ENCODE measurements around the gene PDGFRB. TPM values are rescaled to one million over a fixed set of nuclear protein-coding genes. Genes with fewer than 3 reads are reported as not detected.
A peak's percentile ranks its signal among the peaks of the same experiment; 100 is the strongest.

The PDGFRB gene
- total and polyA plus RNA-seq, 2 of the 8 experiments (the other 6 are each of a cell fraction or from before 2014, with no cell fraction given), result 4.2 to 13.7 TPM

DNA sequence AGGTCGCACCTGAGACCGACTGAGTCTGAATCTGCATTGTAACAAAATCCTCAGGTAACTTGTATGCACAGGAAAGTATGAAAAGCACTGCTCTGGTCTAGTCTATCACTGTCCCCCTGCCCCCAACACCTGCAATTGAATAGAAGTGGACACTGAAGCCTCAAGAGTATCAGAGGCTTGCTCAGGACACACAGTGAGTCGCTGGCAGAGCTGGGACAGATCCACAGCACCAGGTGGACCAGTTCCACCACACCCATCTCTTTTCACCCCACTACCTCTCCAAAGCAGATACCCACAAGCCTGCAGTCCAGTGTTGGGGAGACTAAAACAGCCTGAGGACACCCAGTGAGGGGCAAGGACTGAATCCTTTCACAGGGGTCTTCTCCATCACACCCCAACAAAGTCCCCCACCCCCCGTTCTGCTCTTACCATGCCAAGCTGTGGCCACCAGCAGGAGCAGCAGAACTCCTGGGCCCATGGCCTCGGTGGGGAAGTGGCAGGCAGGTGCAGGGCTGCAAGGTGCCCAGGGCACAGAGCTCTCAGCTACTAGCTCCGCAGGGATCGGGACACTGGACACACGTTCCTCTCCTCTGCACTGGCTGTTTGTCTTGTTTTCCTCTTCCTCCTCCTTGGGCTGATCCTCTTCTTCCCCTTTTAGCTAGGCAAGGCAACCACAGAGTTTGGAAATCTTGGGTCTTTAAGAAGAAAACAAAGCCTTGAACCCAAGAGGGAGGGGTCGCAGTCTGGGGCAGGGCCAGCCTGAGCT is 69.5 kb downstream of the PDGFRB start, which contains the start of gene CSF1R:
Gene CSF1R (minus strand): TSS at position 605 of the 766 bp plus-strand sequence. CDS start 127 bp downstream, at position 478.
- 90% methylated on average over 7 of the region's 9 CpGs; no CpG with 5 or more reads in 1 of the 2 experiments for WGBS, 2 experiments (ENCODE audit: extremely low coverage in 1 of 2, insufficient coverage in 1 of 2, insufficient read length in 1 of 2, insufficient replicate concordance in 2 of 2, low coverage in 1 of 2, low lambda C conversion rate in 2 of 2, missing lambda C conversion rate in 1 of 2)
- no peaks in the 10 kb centered on the region; a peak in 1 of 7 replicates for H3K27me3 ChIP-seq (replicated peaks in 1 of 4; ENCODE audit: control insufficient read depth in 3 of 4, extremely low read depth in 1 of 4, insufficient read depth in 3 of 4, low read length in 3 of 4)
- H2BK12ac ChIP-seq (ENCODE audit: low read depth, low read length), result no peak within 1 kb of the TSS
- H3K23ac ChIP-seq (ENCODE audit: insufficient read length), result no peak within 1 kb of the TSS
- no peak within 1 kb of the TSS for H3K14ac ChIP-seq (ENCODE audit: insufficient read length)
- H3K36me3 ChIP-seq (ENCODE audit: control insufficient read depth in 2 of 4, insufficient read depth in 4 of 4, low read length in 3 of 4), result no peaks in the 10 kb centered on the region
- H3K23me2 ChIP-seq (ENCODE audit: low read depth, low read length), result no peaks in the 10 kb centered on the region; the same call in 1 of the 2 replicates
- H2AFZ ChIP-seq (ENCODE audit: low read length), result no peak within 1 kb of the TSS
- no peak within 1 kb of the TSS for H3K4ac ChIP-seq (replicated peaks; ENCODE audit: insufficient read length, low read depth, low read length)
- no peak within 1 kb of the TSS for H3K4me2 ChIP-seq (ENCODE audit: insufficient read depth in 1 of 2, low read depth in 2 of 2, low read length in 2 of 2)
- DNase-seq (ENCODE audit: low read depth in 1 of 2, low spot score in 2 of 2) (peak in 1 of 2 experiments; percentile 36), FAIRE-seq (no peak)
- H4K5ac ChIP-seq (ENCODE audit: insufficient read length, low read depth, low read length), result no peak within 1 kb of the TSS
- H3K9me3 ChIP-seq (ENCODE audit: insufficient read depth in 2 of 2, low read depth in 1 of 2, low read length in 1 of 2), result no peaks in the 10 kb centered on the region
- no peak within 1 kb of the TSS for H3K4me3 ChIP-seq (ENCODE audit: extremely low read depth in 1 of 4, insufficient read depth in 2 of 4, low read depth in 3 of 4, low read length in 4 of 4)
- no peaks in the 10 kb centered on the region for H4K20me1 ChIP-seq (replicated peaks in 1 of 2; ENCODE audit: control insufficient read depth in 1 of 2, insufficient read depth in 2 of 2, low read length in 2 of 2)
- no peak within 1 kb of the TSS for H2AK5ac ChIP-seq (ENCODE audit: low read depth, low read length)
- no peak within 1 kb of the TSS for H2BK20ac ChIP-seq (ENCODE audit: low read length)
- no peak within 1 kb of the TSS for H3K27ac ChIP-seq (ENCODE audit: low read depth, low read length)
- H3K79me2 ChIP-seq (ENCODE audit: control insufficient read depth in 1 of 2, insufficient read depth in 2 of 2, low read length in 2 of 2), result no peaks in the 10 kb centered on the region
- peak within 1 kb of the TSS; percentile 11; the same call in 1 of the 2 replicates for H4K8ac ChIP-seq (ENCODE audit: extremely low read depth, insufficient read depth, low read length)
- H2BK15ac ChIP-seq (ENCODE audit: low read length), result no peak within 1 kb of the TSS; the same call in 1 of the 2 replicates
- no peak within 1 kb of the TSS for H3K18ac ChIP-seq (ENCODE audit: extremely low read depth, low read length)
- H2BK120ac ChIP-seq (replicated peaks; ENCODE audit: low read depth, low read length), result no peak within 1 kb of the TSS
- H3K79me1 ChIP-seq (ENCODE audit: low read depth, low read length), result no peaks in the 10 kb centered on the region
- ChIA-PET POLR2A (ENCODE audit: partially characterized antibody) (interaction anchor here (1.5 kb wide), 1 partner anchor 9 kb away, joined by 6 read pairs; no protein-coding TSS in a partner anchor), CTCF (ENCODE audit: partially characterized antibody) (interaction anchor here (1.0 to 1.7 kb wide), 5 partner anchors 21 to 36 kb away, joined by 3 to 4 read pairs (median 3); no protein-coding TSS in a partner anchor)
- H2BK5ac ChIP-seq (ENCODE audit: low read depth, low read length), result no peak within 1 kb of the TSS
- no peak within 1 kb of the TSS for H4K91ac ChIP-seq (replicated peaks; ENCODE audit: insufficient read length, low read length)
- H3K4me1 ChIP-seq (replicated peaks in 1 of 4; ENCODE audit: control insufficient read depth in 3 of 4, insufficient read depth in 4 of 4, low read length in 3 of 4), result peaks cover 0 to 6% (median 1%) of the 10 kb centered on the region in 4 experiments; a peak in 5 of 7 replicates
- H3K9ac ChIP-seq (replicated peaks in 1 of 4; ENCODE audit: extremely low read depth in 1 of 4, low read depth in 3 of 4, low read length in 3 of 4), result no peak within 1 kb of the TSS; a peak in 1 of 7 replicates
- no peak within 1 kb of the TSS for H3K56ac ChIP-seq (replicated peaks; ENCODE audit: insufficient read length, low read depth, low read length)
- TF ChIP-seq EGR1 (IDR thresholded peaks at IDR 0.05; ENCODE audit: borderline replicate concordance, low read depth, low read length) (no peak), BACH1 (IDR thresholded peaks at IDR 0.05; ENCODE audit: low read length) (no peak), CBX8 (IDR thresholded peaks at IDR 0.05; ENCODE audit: borderline replicate concordance, low read depth, low read length) (no peak), MAFK (IDR thresholded peaks at IDR 0.05; ENCODE audit: low read depth, low read length) (no peak), KDM1A (IDR thresholded peaks at IDR 0.05; ENCODE audit: borderline replicate concordance, low read length) (no peak), SP2 (IDR thresholded peaks at IDR 0.05; ENCODE audit: low read length) (no peak), NRF1 (IDR thresholded peaks at IDR 0.05; ENCODE audit: low read depth, low read length) (no peak), PHF8 (conservative IDR thresholded peaks at IDR 0.05; ENCODE audit: low read depth, low read length) (no peak), CREB1 (IDR thresholded peaks at IDR 0.05) (no peak), ZNF274 (IDR thresholded peaks at IDR 0.05; ENCODE audit: borderline replicate concordance, extremely low read depth, low read length) (no peak), SRF (IDR thresholded peaks at IDR 0.05; ENCODE audit: low read depth, low read length) (no peak), SUZ12 (IDR thresholded peaks at IDR 0.05; ENCODE audit: low read length) (no peak)
- TF ChIP-seq, protein P1, sequence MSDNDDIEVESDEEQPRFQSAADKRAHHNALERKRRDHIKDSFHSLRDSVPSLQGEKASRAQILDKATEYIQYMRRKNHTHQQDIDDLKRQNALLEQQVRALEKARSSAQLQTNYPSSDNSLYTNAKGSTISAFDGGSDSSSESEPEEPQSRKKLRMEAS (IDR thresholded peaks at IDR 0.05), result no peak

All from H1 (cell line).